ENCODE data around the gene PPP1R3G. TPM values are rescaled to one million over a fixed set of nuclear protein-coding genes. Genes with fewer than 3 reads are reported as not detected.
"Not testable (repeated sequence)": the region's sequence is repeated elsewhere in the genome, so short reads cannot be mapped to it uniquely, and the experiment has no call there.

The PPP1R3G gene
- under 1 TPM; 0.07 to 0.47 TPM for total RNA-seq

DNA sequence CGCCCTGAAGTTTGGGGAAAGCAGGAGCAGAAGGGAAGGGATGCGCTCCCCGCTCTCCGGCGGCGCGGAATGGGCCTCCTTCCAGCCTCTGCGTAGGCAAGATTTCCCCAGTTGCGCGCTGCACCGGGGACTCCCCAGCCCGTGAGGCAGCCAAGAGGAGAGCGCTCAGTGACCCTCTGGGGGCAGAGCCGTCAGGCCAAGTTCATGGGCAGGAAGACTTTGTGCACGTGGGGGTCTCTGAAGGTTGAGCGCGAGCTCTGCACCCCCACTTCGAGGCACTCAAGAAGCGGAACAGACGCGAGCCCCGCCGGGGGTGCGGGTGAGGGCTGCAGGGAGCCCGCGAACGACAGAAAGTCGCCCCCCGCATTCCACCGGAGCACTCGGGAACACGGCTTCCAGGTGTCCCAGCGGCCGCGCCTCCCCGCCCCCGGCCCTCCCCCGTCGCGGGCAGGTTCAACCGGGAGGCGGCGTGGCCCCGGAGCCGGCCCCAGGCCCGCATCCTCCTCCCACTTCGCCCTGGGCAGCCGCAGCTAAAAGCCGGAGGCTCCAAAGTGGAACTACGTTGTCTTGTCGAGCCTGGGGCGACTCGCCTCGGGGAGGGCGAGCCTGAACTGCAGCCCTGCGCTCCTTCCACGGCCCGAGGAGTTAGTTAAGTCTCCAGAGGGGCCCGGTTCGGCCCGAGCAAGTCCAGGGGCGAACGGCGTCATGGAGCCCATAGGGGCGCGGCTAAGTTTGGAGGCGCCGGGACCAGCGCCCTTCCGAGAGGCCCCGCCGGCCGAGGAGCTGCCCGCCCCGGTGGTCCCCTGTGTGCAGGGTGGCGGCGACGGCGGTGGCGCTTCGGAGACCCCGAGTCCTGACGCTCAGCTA, at the start of gene PPP1R3G:
PPP1R3G (plus strand) TSS at position 561 of the 867 bp plus-strand sequence; CDS start at position 706, 145 bp downstream.
- peak in 1 of 2 donors; percentile 64 for ATAC-seq
- no peaks in the 10 kb centered on the region for H3K9me3 Mint-ChIP-seq
- DNase-seq (ENCODE audit: low spot score in 2 of 2) = peak in 1 of 2 donors; percentile 35
- H3K27ac Mint-ChIP-seq = no peak within 1 kb of the TSS
- H3K36me3 Mint-ChIP-seq = peaks cover 0 to 13% of the 10 kb centered on the region in 2 donors

DNA sequence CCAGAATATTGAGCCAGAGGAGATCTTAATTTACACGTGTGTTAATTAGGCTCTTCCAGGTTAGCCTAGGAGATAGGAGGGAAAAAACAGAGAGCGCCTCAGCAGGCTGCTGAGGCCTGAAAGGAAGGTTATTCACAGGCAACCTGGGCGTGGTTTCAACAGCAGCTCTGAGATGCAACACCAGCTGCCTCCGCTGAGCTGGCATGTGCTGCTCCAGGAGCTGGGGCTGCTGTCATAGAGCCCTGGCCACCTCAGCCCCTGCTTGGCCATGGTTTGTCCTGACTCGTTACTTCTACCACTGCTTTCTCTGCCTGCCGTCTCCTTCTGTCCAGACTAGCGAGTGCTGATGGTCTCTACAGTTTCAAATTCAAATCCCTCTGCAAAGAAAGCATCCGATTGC, 48.9 kb upstream of the PPP1R3G start:
- DNase-seq (ENCODE audit: low spot score in 2 of 2) (no peak), ATAC-seq (no peak)
- no peaks in the 10 kb centered on the region for H3K36me3 Mint-ChIP-seq
- no peak overlapping the region for H3K27ac Mint-ChIP-seq
- peaks cover 0 to 5% of the 10 kb centered on the region in 2 donors for H3K9me3 Mint-ChIP-seq

- H3K27ac Mint-ChIP-seq = no peak overlapping the region
- no peak for ATAC-seq
- peaks cover 4% of the 10 kb centered on the region in 2 donors for H3K9me3 Mint-ChIP-seq
- DNase-seq (ENCODE audit: low spot score in 2 of 2) = no peak
- peaks cover 15 to 20% of the 10 kb centered on the region in 2 donors for H3K36me3 Mint-ChIP-seq
Observed at GRCh38 chr6:5041955-5042354, 43.2 kb upstream of the PPP1R3G start.

- Mint-ChIP-seq H3K9me3 (peaks cover 4% of the 10 kb centered on the region in 2 donors), H3K36me3 (peaks cover 15 to 20% of the 10 kb centered on the region in 2 donors), H3K27ac (no peak overlapping the region)
- ATAC-seq = no peak
- no peak for DNase-seq (ENCODE audit: low spot score in 2 of 2)
Observed at GRCh38 chr6:5042436-5042835, 42.7 kb upstream of the PPP1R3G start.

GRCh38 chr6:5044866-5045265, 40.3 kb upstream of the PPP1R3G start:
- DNase-seq (ENCODE audit: low spot score in 2 of 2) (no peak), ATAC-seq (no peak)
- no peak overlapping the region for H3K27ac Mint-ChIP-seq
- H3K36me3 Mint-ChIP-seq = peaks cover 15 to 35% of the 10 kb centered on the region in 2 donors
- peaks cover 13 to 14% of the 10 kb centered on the region in 2 donors for H3K9me3 Mint-ChIP-seq

DNA sequence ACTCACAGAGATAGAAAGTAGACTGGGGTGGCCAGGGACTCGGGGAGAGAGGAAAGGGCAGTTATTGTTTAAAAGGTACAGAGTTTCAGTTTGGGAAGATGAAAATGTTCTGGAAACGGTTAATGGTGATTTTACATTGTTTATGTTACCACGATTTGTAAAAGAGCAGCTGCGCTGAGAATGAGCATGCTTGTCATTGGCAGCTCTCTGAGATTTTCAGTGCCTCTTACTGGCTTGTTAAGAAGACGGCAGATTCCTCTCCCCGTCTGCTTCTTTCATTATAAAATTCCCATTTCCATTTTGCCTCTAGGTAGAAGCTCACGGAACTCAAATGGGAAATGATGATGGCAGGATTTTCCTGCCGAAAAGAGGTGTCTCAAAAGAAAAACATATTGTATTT, 39.7 kb upstream of the PPP1R3G start:
- ATAC-seq (no peak), DNase-seq (ENCODE audit: low spot score in 2 of 2) (no peak)
- Mint-ChIP-seq H3K36me3 (peaks cover 17 to 41% of the 10 kb centered on the region in 2 donors), H3K9me3 (peaks cover 14 to 17% of the 10 kb centered on the region in 2 donors), H3K27ac (no peak overlapping the region)

- peaks cover 23 to 25% of the 10 kb centered on the region in 2 donors for H3K9me3 Mint-ChIP-seq
- no peak for DNase-seq (ENCODE audit: low spot score in 2 of 2)
- H3K36me3 Mint-ChIP-seq = peaks cover 27 to 51% of the 10 kb centered on the region in 2 donors
- no peak for ATAC-seq
- no peak overlapping the region for H3K27ac Mint-ChIP-seq
Observed at GRCh38 chr6:5046430-5046829, 38.7 kb upstream of the PPP1R3G start.

DNA sequence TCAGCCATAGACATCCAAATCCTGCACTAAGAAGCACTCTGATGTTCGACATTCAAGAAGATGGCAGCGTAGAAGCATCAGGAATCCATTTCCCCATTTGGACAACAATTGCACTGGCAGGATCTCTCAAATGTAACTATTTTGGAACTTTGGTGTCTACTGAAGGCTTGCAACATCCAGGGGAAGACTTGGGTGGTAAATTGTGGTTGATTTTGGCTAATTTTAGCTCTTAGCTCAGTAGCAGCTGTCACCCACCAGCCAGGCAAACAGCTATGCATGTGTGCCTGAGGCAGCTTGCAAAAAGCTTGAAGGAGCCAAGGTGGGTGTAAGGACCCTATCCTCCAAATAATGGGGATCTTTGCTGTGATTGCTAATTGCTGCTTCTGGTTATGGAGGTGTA, 35.1 kb upstream of the PPP1R3G start:
- Mint-ChIP-seq H3K36me3 (peaks cover 26 to 39% of the 10 kb centered on the region in 2 donors), H3K9me3 (peaks cover 28 to 30% of the 10 kb centered on the region in 2 donors), H3K27ac (no peak overlapping the region)
- ATAC-seq = no peak
- no peak for DNase-seq (ENCODE audit: low spot score in 2 of 2)

GRCh38 chr6:5051394-5051793, 33.7 kb upstream of the PPP1R3G start:
- no peak for DNase-seq (ENCODE audit: low spot score in 2 of 2)
- Mint-ChIP-seq H3K27ac (peak overlapping the region in 1 of 2 donors; percentile 6), H3K9me3 (peaks cover 26 to 27% of the 10 kb centered on the region in 2 donors), H3K36me3 (peaks cover 17 to 31% of the 10 kb centered on the region in 2 donors)
- no peak for ATAC-seq

GRCh38 chr6:5053038-5053437, 32.1 kb upstream of the PPP1R3G start:
- DNase-seq (ENCODE audit: low spot score in 2 of 2) (no peak), ATAC-seq (peak in 1 of 2 donors; percentile 64)
- Mint-ChIP-seq H3K27ac (peak overlapping the region in 1 of 2 donors; percentile 79), H3K9me3 (peaks cover 26 to 27% of the 10 kb centered on the region in 2 donors), H3K36me3 (peaks cover 17 to 31% of the 10 kb centered on the region in 2 donors)

DNA sequence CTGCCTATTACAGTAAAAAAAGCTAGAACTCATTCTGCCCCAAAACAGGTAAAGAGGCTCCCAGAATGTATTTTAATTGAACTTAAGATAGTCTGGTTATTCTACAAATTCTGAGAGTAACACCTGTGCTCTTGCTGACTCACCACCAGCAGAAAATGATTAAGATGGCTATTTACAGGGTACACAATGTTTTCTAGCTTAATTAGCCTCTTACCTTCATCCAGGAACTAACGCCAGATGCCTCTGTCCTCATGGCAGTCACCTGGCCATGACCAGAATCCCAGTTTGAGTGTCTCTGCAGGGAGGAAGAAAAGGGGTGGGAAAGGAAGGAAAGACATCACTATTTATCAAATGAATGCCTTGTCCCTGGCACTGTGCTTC, 31.3 kb upstream of the PPP1R3G start:
- H3K9me3 Mint-ChIP-seq = peaks cover 21 to 23% of the 10 kb centered on the region in 2 donors
- DNase-seq (ENCODE audit: low spot score in 2 of 2) (no peak), ATAC-seq (peak in 1 of 2 donors; percentile 77)
- no peak overlapping the region for H3K27ac Mint-ChIP-seq
- peaks cover 17 to 25% of the 10 kb centered on the region in 2 donors for H3K36me3 Mint-ChIP-seq

GRCh38 chr6:5054245-5054873, 30.8 kb upstream of the PPP1R3G start:
- Mint-ChIP-seq H3K36me3 (peaks cover 17 to 21% of the 10 kb centered on the region in 2 donors), H3K27ac (no peak overlapping the region), H3K9me3 (peaks cover 18 to 20% of the 10 kb centered on the region in 2 donors)
- ATAC-seq (no peak), DNase-seq (ENCODE audit: low spot score in 2 of 2) (no peak)

DNA sequence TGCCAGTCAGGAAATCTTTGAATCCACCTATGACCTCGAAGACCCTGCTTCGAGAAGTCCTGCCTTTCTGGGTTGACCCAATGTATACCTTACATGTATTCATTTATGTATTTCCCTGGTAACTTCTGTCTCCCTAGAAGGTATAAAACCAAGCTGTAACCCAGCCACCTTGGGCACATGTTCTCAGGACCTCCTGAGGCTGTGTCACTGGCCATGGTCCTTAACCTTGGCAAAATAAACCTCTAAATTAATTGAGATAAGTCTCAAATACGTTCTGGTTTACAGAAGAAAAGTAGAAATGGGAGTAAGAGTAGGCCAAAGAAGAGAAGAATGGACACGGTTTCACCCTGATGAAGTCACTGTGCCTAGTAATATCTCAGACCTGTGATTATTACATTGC, 30.0 kb upstream of the PPP1R3G start:
- Mint-ChIP-seq H3K9me3 (peaks cover 16 to 18% of the 10 kb centered on the region in 2 donors), H3K36me3 (peaks cover 13 to 17% of the 10 kb centered on the region in 2 donors), H3K27ac (no peak overlapping the region)
- ATAC-seq (no peak), DNase-seq (ENCODE audit: low spot score in 2 of 2) (no peak)

- no peak overlapping the region for H3K27ac Mint-ChIP-seq
- H3K36me3 Mint-ChIP-seq = no peaks in the 10 kb centered on the region
- H3K9me3 Mint-ChIP-seq = peaks cover 0 to under 1% of the 10 kb centered on the region in 2 donors
- DNase-seq (ENCODE audit: low spot score in 2 of 2) (no peak), ATAC-seq (no peak)
Observed at GRCh38 chr6:5058254-5058653, 26.9 kb upstream of the PPP1R3G start.

DNA sequence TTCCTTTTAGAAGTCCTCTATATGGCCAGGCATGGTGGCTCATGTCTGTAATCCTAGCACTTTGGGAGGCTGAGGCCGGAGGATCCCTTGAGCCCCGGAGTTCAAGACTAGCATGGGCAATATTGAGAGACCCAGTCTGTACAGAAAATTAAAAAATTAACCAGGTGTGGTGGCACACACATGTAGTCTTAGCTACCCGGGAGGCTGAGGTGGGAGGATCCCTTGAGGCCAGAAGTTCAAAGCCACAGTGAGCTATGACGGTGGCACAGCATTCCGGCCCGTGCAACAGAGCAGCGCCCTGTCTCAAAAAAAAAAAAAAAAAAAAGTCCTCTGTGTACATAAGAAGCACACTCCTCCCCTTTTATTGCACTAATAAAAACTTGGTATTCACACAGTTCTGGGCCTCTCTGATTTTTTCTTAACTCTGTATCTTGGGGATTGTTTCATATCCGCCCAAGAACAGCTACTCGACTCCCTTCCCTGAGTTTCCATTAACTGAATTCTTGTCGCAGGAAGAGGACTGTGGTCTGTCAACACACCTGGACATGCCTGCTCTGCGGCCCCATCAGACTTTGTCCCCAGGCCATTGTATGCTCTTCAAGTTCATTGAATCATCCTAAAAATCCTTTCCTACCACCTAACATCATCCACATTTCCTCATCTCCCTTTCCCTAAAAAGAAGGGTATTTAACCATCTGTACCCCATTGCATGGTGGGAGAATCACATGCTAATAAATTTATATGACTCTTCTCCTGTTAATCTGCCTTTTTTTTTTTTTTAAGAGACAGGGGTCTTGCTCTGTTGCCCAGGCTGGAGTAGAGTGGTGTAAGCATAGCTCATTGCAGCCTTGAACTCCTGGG, 25.9 kb upstream of the PPP1R3G start:
- Mint-ChIP-seq H3K9me3 (no peaks in the 10 kb centered on the region), H3K36me3 (no peaks in the 10 kb centered on the region), H3K27ac (no peak overlapping the region)
- ATAC-seq (no peak), DNase-seq (ENCODE audit: low spot score in 2 of 2) (no peak)

DNA sequence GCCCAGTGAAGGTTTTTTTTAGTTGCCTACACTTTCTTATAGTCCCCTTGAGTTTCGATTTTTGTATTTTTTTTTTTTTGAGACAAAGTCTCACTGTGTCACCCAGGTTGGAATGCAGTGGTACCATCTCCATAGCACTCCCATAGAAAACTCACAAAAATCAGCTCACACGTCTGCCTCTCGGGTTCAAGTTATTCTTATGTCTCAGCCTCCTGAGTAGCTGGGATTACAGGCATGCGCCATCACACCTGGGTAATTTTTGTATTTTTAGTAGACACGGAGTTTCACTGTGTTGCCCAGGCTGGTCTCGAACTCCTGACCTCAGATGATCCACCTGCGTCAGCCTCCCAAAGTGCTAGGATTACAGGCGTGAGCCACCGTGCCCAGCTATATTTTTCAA, 24.7 kb upstream of the PPP1R3G start:
- ATAC-seq; DNase-seq (ENCODE audit: low spot score in 2 of 2); H3K27ac Mint-ChIP-seq; H3K36me3 Mint-ChIP-seq; H3K9me3 Mint-ChIP-seq: not testable (repeated sequence)
